ENCODE data around the gene ZRANB1.

ZRANB1 gene

GRCh38 chr10:124996127-124996853 is 54.4 kb downstream of the ZRANB1 start:
- no peak for DNase-seq

GRCh38 chr10:124996854-124997215 is 54.9 kb downstream of the ZRANB1 start:
- DNase-seq: no peak

- no peak for DNase-seq
Observed at GRCh38 chr10:124997306-124997705, 55.4 kb downstream of the ZRANB1 start.

GRCh38 chr10:124997771-124998623 is 56.1 kb downstream of the ZRANB1 start:
- DNase-seq: no peak

- DNase-seq: no peak
Observed at GRCh38 chr10:124998624-124999291, 56.8 kb downstream of the ZRANB1 start.

- peak; percentile 0 for DNase-seq
Observed at GRCh38 chr10:124999433-125000365, 57.8 kb downstream of the ZRANB1 start.

- peak; percentile 2 for DNase-seq
Observed at GRCh38 chr10:125000366-125001312, 58.7 kb downstream of the ZRANB1 start.

GRCh38 chr10:125001313-125002046 is 59.6 kb downstream of the ZRANB1 start:
- DNase-seq: peak; percentile 2

GRCh38 chr10:125002047-125002422 is 60.1 kb downstream of the ZRANB1 start:
- DNase-seq: no peak

GRCh38 chr10:125002423-125003145 is 60.7 kb downstream of the ZRANB1 start:
- peak; percentile 1 for DNase-seq

- peak; percentile 2 for DNase-seq
Observed at GRCh38 chr10:125003146-125003900, 61.4 kb downstream of the ZRANB1 start.

- no peak for DNase-seq
Observed at GRCh38 chr10:125003901-125004467, 62.1 kb downstream of the ZRANB1 start.

- DNase-seq: no peak
Observed at GRCh38 chr10:125004571-125005311, 62.8 kb downstream of the ZRANB1 start.

GRCh38 chr10:125005312-125006187 is 63.6 kb downstream of the ZRANB1 start:
- DNase-seq: no peak

- DNase-seq: no peak
Observed at GRCh38 chr10:125006188-125006680, 64.3 kb downstream of the ZRANB1 start.

- no peak for DNase-seq
Observed at GRCh38 chr10:125006921-125007426, 65.1 kb downstream of the ZRANB1 start.

GRCh38 chr10:125007436-125007835 is 65.5 kb downstream of the ZRANB1 start:
- no peak for DNase-seq
